PFSK-1 (cell line): ENCODE data around the gene JPT2.

ENCODE experiments used
- FOXP2 ChIP-seq: optimal IDR thresholded peaks from 2 replicates; pipeline ENCODE3; 2011; ENCODE audit warnings: borderline replicate concordance, control low read depth, inconsistent platforms; ENCODE audit not compliant: insufficient read depth; ENCODE audit errors: extremely low read length, extremely low read depth
- POLR2AphosphoS5 ChIP-seq: IDR thresholded peaks from 2 replicates; pipeline ENCODE4 v1.6.1; 2012; ENCODE audit warnings: low read depth, mild to moderate bottlenecking, control low read depth, low read length, moderate library complexity
- REST ChIP-seq, 2 experiments: IDR thresholded peaks; 2 replicates each; pipeline versions ENCODE4 v1.6.1 to v1.8.0; 2011 to 2012; ENCODE audit warnings: low read depth in 2 of 2, low read length in 2 of 2, control low read depth in 1 of 2, inconsistent platforms in 1 of 2, mild to moderate bottlenecking in 1 of 2, moderate library complexity in 1 of 2; ENCODE audit not compliant: insufficient read depth in 1 of 2
- SIN3A ChIP-seq: IDR thresholded peaks from 2 replicates; pipeline ENCODE4 v1.6.1; 2012; ENCODE audit warnings: mild to moderate bottlenecking, low read length, moderate library complexity, borderline replicate concordance; ENCODE audit not compliant: insufficient read depth
- TAF1 ChIP-seq: IDR thresholded peaks from 2 replicates; pipeline ENCODE4 v1.6.1; 2012; ENCODE audit warnings: low read length, control low read depth, borderline replicate concordance; ENCODE audit not compliant: insufficient read depth

JPT2 gene

GRCh38 chr16:1642148-1642547 is 35.9 kb upstream of the JPT2 start:
- no peak for TF ChIP-seq TAF1
- no peak for TF ChIP-seq SIN3A
- TF ChIP-seq REST (IDR thresholded peaks at IDR 0.05; ENCODE audit: insufficient read depth in 1 of 2, low read depth in 2 of 2, low read length in 2 of 2): no peak
- TF ChIP-seq FOXP2: no peak
- no peak for TF ChIP-seq POLR2AphosphoS5

- TF ChIP-seq FOXP2 (no peak), REST (IDR thresholded peaks at IDR 0.05; ENCODE audit: insufficient read depth in 1 of 2, low read depth in 2 of 2, low read length in 2 of 2) (no peak), TAF1 (no peak)
Observed at GRCh38 chr16:1642753-1643152, 35.3 kb upstream of the JPT2 start.

GRCh38 chr16:1643521-1643920 is 34.6 kb upstream of the JPT2 start:
- TF ChIP-seq TAF1 (no peak), SIN3A (no peak), FOXP2 (no peak), REST (IDR thresholded peaks at IDR 0.05; ENCODE audit: insufficient read depth in 1 of 2, low read depth in 2 of 2, low read length in 2 of 2) (no peak), POLR2AphosphoS5 (no peak)

DNA sequence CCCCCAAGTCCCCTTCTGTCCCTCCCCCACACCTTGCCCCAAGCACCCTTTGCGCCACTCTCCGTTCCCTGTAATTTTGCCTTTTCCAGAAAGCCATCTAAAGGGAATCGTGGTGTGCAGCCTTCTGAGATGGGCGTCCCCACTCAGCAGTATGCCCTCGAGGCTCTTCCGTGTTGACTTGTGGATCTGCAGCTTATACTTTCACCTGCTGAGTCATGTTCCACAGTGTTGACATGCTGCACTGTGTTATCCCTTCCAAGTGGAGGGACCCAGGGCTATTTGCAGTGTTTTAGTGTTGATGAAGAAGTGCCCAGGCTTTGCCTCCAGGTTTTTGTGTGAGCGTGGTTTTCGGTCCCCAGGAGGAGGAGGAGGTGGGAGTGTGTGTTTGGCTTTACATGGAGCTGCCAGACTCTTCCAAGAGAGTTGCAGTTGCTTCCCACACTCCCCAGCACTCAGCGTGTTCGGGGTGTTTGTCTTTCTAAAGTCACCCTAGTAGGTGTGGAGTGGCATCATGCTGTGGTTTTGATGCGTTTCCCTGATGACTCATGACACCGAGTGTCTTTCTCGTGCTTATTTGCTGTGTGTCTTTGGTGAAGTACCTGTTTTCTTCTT is 32.1 kb upstream of the JPT2 start:
- TF ChIP-seq TAF1 (no peak), FOXP2 (no peak), REST (IDR thresholded peaks at IDR 0.05; ENCODE audit: insufficient read depth in 1 of 2, low read depth in 2 of 2, low read length in 2 of 2) (no peak), SIN3A (no peak), POLR2AphosphoS5 (no peak)

DNA sequence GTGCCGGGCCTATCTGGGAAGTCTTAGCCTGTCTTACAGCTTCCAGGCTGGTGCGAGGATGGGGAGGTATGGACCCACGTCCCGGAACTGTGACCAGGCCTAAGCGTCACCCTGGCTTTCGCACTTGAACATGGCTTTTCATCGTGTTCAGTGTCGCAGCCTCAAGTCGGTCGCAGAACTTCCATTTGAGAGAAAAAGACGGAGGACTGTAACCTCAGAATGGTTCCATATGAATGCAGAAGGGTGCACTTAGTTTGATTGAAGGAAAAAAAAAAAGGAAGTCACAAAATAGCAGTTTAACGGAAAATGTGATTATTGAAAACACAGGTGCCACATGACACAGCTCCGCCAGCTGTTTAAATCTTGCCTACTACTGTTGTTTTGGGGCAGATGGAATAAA is 30.2 kb upstream of the JPT2 start:
- no peak for TF ChIP-seq POLR2AphosphoS5
- no peak for TF ChIP-seq REST (IDR thresholded peaks at IDR 0.05; ENCODE audit: insufficient read depth in 1 of 2, low read depth in 2 of 2, low read length in 2 of 2)
- no peak for TF ChIP-seq FOXP2
- no peak for TF ChIP-seq SIN3A
- TF ChIP-seq TAF1: no peak
